Loucy (cell line): Measurements from ENCODE around the gene TDRD12.

Source experiments
- H2AFZ ChIP-seq: fragments of 200-600 bp; sonication (generic); 2 replicates; pipeline ENCODE4 v1.6.0; 2016; ENCODE audit warnings: antibody characterized with exemption, mild to moderate bottlenecking, low read length, moderate library complexity
- H3F3A ChIP-seq: fragments of 200-600 bp; 2 replicates; pipeline ENCODE4 v1.6.0; 2016; ENCODE audit warnings: antibody characterized with exemption, low read depth, mild to moderate bottlenecking
- H3K27me3 ChIP-seq: fragments of 200-600 bp; sonication (generic); 2 replicates; pipeline ENCODE4 v1.6.1; 2014; ENCODE audit warnings: low read length, mild to moderate bottlenecking; ENCODE audit not compliant: insufficient read depth, poor library complexity, severe bottlenecking
- H3K36me3 ChIP-seq: fragments of 200-600 bp; sonication (generic); 2 replicates; pipeline ENCODE4 v1.6.1; 2016; ENCODE audit warnings: low read length; ENCODE audit not compliant: insufficient read depth
- H3K4me1 ChIP-seq: fragments of 200-600 bp; sonication (generic); 2 replicates; pipeline ENCODE4 v1.5.1; 2014; ENCODE audit warnings: low read length, mild to moderate bottlenecking; ENCODE audit not compliant: insufficient read depth, poor library complexity, severe bottlenecking
- H3K4me2 ChIP-seq: fragments of 200-600 bp; sonication (generic); 2 replicates; pipeline ENCODE4 v1.6.0; 2014; ENCODE audit warnings: antibody characterized with exemption, low read length, low read depth, mild to moderate bottlenecking; ENCODE audit not compliant: poor library complexity, severe bottlenecking
- H3K4me3 ChIP-seq: fragments of 200-600 bp; sonication (generic); 2 replicates; pipeline ENCODE4 v1.5.1; 2014; ENCODE audit warnings: low read length, mild to moderate bottlenecking, mixed read lengths; ENCODE audit not compliant: poor library complexity, severe bottlenecking
- H3K79me2 ChIP-seq: fragments of 200-600 bp; sonication (generic); 2 replicates; pipeline ENCODE4 v1.6.1; 2014; ENCODE audit warnings: low read length; ENCODE audit not compliant: insufficient read depth
- H3K9ac ChIP-seq: fragments of 200-600 bp; sonication (generic); 2 replicates; pipeline ENCODE4 v1.6.0; 2014; ENCODE audit warnings: mild to moderate bottlenecking, low read depth, low read length, moderate library complexity; ENCODE audit not compliant: poor library complexity, severe bottlenecking
- H3K9me2 ChIP-seq: fragments of 200-600 bp; sonication (generic); replicated peaks from 2 replicates; pipeline ENCODE4 v1.6.1; 2016; ENCODE audit warnings: low read depth, low read length, mixed read lengths
- H3K9me3 ChIP-seq: fragments of 200-600 bp; sonication (generic); 2 replicates; pipeline ENCODE4 v1.6.1; 2014; ENCODE audit warnings: mild to moderate bottlenecking, antibody characterized with exemption, low read length, low read depth; ENCODE audit not compliant: insufficient read depth
- H4K20me1 ChIP-seq: fragments of 200-600 bp; sonication (generic); 2 replicates; pipeline ENCODE4 v1.6.0; 2014; ENCODE audit warnings: antibody characterized with exemption, low read length, mild to moderate bottlenecking; ENCODE audit not compliant: insufficient read depth, poor library complexity, severe bottlenecking
- EZH2phosphoT487 ChIP-seq: fragments of 200-600 bp; IDR thresholded peaks from 2 replicates; pipeline ENCODE4 v1.6.1; 2018; ENCODE audit warnings: antibody characterized with exemption, mild to moderate bottlenecking, moderate library complexity, borderline replicate concordance
- TF ChIP-seq, protein P1 (sequence below): fragments of 200-600 bp; sonication (generic); conservative IDR thresholded peaks from 2 replicates; pipeline ENCODE4 v1.5.1; 2014; ENCODE audit warnings: mild to moderate bottlenecking, antibody characterized with exemption, low read length

The TDRD12 gene

DNA sequence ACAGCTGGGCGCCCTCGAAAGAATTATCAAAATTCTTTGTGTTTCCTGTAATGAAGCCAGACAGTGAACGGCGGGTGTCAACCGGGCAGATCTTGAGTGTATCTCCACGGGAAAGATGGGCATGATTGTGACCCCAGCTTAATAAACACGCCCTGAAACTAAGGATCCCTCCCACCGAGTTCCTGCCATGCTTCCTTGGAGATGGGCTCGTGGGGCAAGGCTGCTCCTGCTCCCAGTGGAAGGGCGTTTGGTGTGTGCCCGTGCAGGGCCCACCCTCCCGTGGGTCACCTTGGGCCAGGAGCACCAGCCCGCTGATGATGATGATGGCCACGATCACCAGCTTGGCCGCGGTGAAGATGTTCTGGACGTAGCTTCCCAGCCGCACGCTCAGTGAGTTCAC lies 142.6 kb downstream of the TDRD12 start:
- H3K9ac ChIP-seq, result no peak overlapping the region
- no peaks in the 10 kb centered on the region for H3F3A ChIP-seq

DNA sequence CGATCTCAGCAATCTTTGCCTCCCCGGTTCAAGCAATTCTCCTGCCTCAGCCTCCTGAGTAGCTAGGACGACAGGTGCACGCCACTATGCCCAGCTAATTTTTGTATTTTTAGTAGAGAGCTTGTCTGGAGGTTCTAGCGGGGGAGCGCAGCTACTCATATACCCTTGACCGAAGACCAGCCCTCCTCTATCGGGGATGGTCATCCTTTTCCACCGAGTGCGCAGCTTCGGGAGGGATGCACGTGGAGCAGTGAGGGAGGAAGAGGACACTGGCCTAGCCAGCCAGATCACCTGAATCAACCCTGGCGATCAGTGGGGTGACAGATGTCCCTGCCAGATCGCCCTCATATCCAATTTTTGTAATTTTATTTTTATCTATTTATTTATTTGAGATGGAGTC lies 143.2 kb downstream of the TDRD12 start:
- H3K79me2 ChIP-seq, result no peaks in the 10 kb centered on the region
- no peaks in the 10 kb centered on the region for H3F3A ChIP-seq
- no peak overlapping the region for H3K4me3 ChIP-seq
- TF ChIP-seq, protein P1, sequence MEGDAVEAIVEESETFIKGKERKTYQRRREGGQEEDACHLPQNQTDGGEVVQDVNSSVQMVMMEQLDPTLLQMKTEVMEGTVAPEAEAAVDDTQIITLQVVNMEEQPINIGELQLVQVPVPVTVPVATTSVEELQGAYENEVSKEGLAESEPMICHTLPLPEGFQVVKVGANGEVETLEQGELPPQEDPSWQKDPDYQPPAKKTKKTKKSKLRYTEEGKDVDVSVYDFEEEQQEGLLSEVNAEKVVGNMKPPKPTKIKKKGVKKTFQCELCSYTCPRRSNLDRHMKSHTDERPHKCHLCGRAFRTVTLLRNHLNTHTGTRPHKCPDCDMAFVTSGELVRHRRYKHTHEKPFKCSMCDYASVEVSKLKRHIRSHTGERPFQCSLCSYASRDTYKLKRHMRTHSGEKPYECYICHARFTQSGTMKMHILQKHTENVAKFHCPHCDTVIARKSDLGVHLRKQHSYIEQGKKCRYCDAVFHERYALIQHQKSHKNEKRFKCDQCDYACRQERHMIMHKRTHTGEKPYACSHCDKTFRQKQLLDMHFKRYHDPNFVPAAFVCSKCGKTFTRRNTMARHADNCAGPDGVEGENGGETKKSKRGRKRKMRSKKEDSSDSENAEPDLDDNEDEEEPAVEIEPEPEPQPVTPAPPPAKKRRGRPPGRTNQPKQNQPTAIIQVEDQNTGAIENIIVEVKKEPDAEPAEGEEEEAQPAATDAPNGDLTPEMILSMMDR, result no peak
- TF ChIP-seq EZH2phosphoT487, result no peak
- H3K9ac ChIP-seq, result no peak overlapping the region
- no peak overlapping the region for H3K4me2 ChIP-seq
- H3K36me3 ChIP-seq, result no peaks in the 10 kb centered on the region
- H3K4me1 ChIP-seq, result no peaks in the 10 kb centered on the region
- no peak overlapping the region for H2AFZ ChIP-seq
- no peaks in the 10 kb centered on the region for H3K9me2 ChIP-seq
- H3K27me3 ChIP-seq, result no peaks in the 10 kb centered on the region
- no peaks in the 10 kb centered on the region for H3K9me3 ChIP-seq
- H4K20me1 ChIP-seq, result no peaks in the 10 kb centered on the region

More for the DNA sequence above, 142.6 kb downstream of the TDRD12 start:
- Histone ChIP-seq H3K4me2 (no peak overlapping the region), H3K4me3 (no peak overlapping the region), H3K79me2 (no peaks in the 10 kb centered on the region), H3K36me3 (no peaks in the 10 kb centered on the region), H3K4me1 (no peaks in the 10 kb centered on the region), H3K27me3 (no peaks in the 10 kb centered on the region), H3K9me2 (no peaks in the 10 kb centered on the region), H2AFZ (no peak overlapping the region), H4K20me1 (no peaks in the 10 kb centered on the region), H3K9me3 (no peaks in the 10 kb centered on the region)
- TF ChIP-seq, protein P1, result no peak
- no peak for TF ChIP-seq EZH2phosphoT487

DNA sequence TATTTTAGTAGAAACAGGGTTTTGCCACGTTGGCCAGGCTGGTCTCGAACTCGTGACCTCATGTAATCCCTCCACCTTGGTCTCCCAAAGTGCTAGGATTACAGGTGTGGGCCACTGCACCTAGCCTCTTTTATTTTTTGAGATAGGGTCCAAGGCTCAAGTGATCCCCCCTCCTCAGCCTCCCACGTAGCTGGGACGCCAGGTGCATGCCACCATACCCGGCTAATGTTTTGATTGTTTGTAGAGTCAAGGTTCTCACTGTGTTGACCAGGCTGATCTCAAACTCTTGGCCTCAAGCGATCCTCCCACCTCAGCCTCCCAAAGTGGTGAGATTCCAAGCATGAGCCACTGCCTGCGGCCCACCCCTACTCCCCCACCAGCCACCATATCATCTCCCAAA lies 143.7 kb downstream of the TDRD12 start:
- no peaks in the 10 kb centered on the region for H4K20me1 ChIP-seq
- no peaks in the 10 kb centered on the region for H3K9me3 ChIP-seq
- no peak overlapping the region for H3K4me2 ChIP-seq
- H3K4me3 ChIP-seq, result no peak overlapping the region
- no peak overlapping the region for H2AFZ ChIP-seq
- TF ChIP-seq EZH2phosphoT487, result no peak
- TF ChIP-seq, protein P1, result no peak
- no peaks in the 10 kb centered on the region for H3F3A ChIP-seq
- H3K9ac ChIP-seq, result no peak overlapping the region
- no peaks in the 10 kb centered on the region for H3K79me2 ChIP-seq
- no peaks in the 10 kb centered on the region for H3K9me2 ChIP-seq
- no peaks in the 10 kb centered on the region for H3K36me3 ChIP-seq
- H3K27me3 ChIP-seq, result no peaks in the 10 kb centered on the region
- no peaks in the 10 kb centered on the region for H3K4me1 ChIP-seq
